NT2/D1 (cell line): Measurements from ENCODE around the gene FILIP1L.

ENCODE experiments used
- DNase-seq: peaks from one replicate; pipeline ENCODE4 v3.0.0-alpha.2; 2011; ENCODE audit warnings: low read depth, low spot score
- H3K27me3 ChIP-seq: 2 replicates; pipeline ENCODE4 v1.6.0; 2011; ENCODE audit warnings: mild to moderate bottlenecking; ENCODE audit not compliant: insufficient read length, insufficient read depth
- H3K36me3 ChIP-seq: 2 replicates; pipeline ENCODE4 v1.6.1; 2011; ENCODE audit warnings: mild to moderate bottlenecking, low read length, mixed read lengths; ENCODE audit not compliant: insufficient read depth, insufficient read length
- H3K4me1 ChIP-seq: 2 replicates; pipeline ENCODE4 v1.5.1; 2011; ENCODE audit not compliant: insufficient read depth, insufficient read length
- H3K4me3 ChIP-seq: 2 replicates; pipeline ENCODE4 v1.5.1; 2011; ENCODE audit warnings: low read depth; ENCODE audit not compliant: insufficient read length
- H3K9ac ChIP-seq: 2 replicates; pipeline ENCODE4 v1.6.0; 2011; ENCODE audit warnings: low read depth; ENCODE audit not compliant: insufficient read length
- H3K9me3 ChIP-seq: 2 replicates; pipeline ENCODE4 v1.5.1; 2011; ENCODE audit warnings: mild to moderate bottlenecking, low read length; ENCODE audit not compliant: insufficient read depth
- SUZ12 ChIP-seq: IDR thresholded peaks from 2 replicates; pipeline ENCODE4 v1.6.1; 2011; ENCODE audit not compliant: insufficient read length, insufficient read depth; ENCODE audit errors: extremely low read depth
- YY1 ChIP-seq: IDR thresholded peaks from 2 replicates; pipeline ENCODE4 v1.6.1; 2011; ENCODE audit not compliant: insufficient read length, insufficient read depth
- ZNF274 ChIP-seq: IDR thresholded peaks from 2 replicates; pipeline ENCODE4 v1.6.1; 2011; ENCODE audit warnings: mild to moderate bottlenecking, low read depth, low read length

FILIP1L gene

GRCh38 chr3:99839613-99840012 is 274.7 kb downstream of the FILIP1L start:
- no peaks in the 10 kb centered on the region for H3K9me3 ChIP-seq
- DNase-seq: no peak
- no peaks in the 10 kb centered on the region for H3K27me3 ChIP-seq
- no peaks in the 10 kb centered on the region for H3K36me3 ChIP-seq
- TF ChIP-seq SUZ12 (no peak), YY1 (no peak), ZNF274 (no peak)
- no peaks in the 10 kb centered on the region for H3K4me1 ChIP-seq
- no peak overlapping the region for H3K9ac ChIP-seq
- no peak overlapping the region for H3K4me3 ChIP-seq

DNA sequence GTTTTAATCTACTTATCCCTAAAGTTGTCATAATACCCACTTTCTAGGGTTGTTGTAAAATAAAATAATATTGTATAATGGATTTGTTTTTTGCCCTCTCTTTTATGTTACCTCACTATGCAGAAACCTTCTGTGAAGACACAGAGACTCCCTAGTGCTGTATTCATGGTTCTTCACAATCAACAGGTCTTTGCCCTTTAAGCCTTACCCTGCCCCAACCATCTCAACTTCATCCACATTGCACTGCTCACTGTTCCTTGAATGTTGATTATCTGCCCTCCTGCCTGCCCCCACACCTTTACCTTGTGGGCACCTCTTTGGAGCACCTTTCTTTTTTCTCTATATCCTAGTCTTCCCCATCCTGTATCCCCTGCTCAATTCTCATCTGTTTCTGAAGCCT is 275.5 kb downstream of the FILIP1L start:
- TF ChIP-seq SUZ12 (no peak), ZNF274 (no peak)
- Histone ChIP-seq H3K36me3 (no peaks in the 10 kb centered on the region), H3K9me3 (no peaks in the 10 kb centered on the region), H3K27me3 (no peaks in the 10 kb centered on the region), H3K9ac (no peak overlapping the region), H3K4me1 (no peaks in the 10 kb centered on the region), H3K4me3 (no peak overlapping the region)
- DNase-seq: no peak

DNA sequence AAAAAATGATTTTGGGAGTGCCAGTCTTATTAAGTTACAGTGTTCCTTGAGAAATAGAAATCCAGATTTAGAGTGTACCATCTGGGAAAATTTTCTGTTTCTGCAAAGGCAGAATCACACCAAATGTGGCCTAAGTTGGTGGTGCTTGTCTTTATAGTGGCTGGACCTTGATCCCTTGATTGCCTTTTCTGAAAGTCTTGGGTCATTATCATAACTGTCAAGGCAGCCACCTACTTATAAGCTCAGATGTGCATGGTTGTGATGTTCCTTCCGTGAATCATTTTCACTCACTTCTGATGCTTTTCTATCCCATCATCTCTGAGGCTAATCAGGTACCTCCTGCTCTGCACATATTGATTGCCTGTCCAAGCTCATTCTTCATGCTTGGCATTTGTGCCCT is 276.6 kb downstream of the FILIP1L start:
- Histone ChIP-seq H3K9me3 (no peaks in the 10 kb centered on the region), H3K9ac (no peak overlapping the region), H3K4me1 (no peaks in the 10 kb centered on the region), H3K36me3 (no peaks in the 10 kb centered on the region), H3K27me3 (no peaks in the 10 kb centered on the region), H3K4me3 (no peak overlapping the region)
- no peak for DNase-seq
- TF ChIP-seq SUZ12 (no peak), ZNF274 (no peak), YY1 (no peak)

DNA sequence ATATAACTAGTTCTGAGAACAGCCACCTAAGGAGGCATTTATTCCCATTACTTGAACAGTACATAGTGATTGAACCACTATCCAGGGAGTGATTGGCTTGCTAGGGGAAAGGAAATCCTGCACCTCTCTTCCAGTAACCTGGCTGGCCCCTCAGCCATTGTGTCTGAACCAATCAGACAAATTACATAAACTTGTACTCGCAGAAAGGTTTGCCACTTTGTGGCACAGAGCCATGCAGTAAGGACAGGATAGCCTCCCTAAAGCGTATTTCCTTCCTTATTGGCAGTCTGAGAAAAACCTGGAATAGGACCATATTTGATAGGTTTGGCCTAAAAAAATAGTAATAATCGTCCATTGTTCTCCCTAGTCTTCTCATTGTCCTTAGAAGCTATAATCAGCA is 277.6 kb downstream of the FILIP1L start:
- no peaks in the 10 kb centered on the region for H3K4me1 ChIP-seq
- no peak for DNase-seq
- TF ChIP-seq ZNF274: no peak
- TF ChIP-seq SUZ12: no peak
- no peak for TF ChIP-seq YY1
- H3K27me3 ChIP-seq: no peaks in the 10 kb centered on the region
- no peak overlapping the region for H3K9ac ChIP-seq
- no peak overlapping the region for H3K4me3 ChIP-seq
- no peaks in the 10 kb centered on the region for H3K36me3 ChIP-seq
- H3K9me3 ChIP-seq: no peaks in the 10 kb centered on the region

DNA sequence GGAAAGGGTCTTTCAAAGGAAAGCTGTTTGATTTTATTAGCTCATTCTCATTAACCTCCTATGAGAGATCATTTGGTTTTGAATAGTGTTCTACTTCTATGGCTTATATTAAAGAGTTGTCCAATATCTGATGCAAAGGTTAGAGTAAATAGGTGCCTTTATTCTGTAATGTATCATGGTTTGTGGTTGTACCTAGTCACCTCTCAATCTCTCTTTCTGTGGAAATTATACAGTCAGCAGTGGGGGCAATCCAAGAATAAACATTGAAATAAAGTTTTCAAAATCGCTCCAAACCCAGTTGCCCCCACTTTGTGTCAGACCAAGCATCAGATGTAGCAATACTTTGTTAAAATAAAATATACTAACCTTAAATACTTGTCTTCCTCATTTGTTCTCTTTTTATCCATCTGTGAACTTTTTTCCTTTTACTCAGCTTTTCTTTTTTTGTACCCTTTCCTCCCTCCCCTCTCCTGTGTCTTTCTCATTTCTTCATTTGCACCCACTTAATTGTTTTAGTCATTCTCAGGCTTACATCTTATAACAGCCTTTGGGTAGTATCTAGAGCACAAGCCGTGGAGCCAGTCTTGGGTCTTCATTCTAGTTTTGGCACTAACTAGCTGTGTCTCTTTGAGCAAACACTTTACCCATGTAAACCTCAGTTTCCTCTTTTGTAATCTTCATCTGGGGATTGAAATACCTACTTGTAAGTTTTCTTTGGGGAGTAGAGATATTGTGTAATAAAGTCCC is 279.9 kb downstream of the FILIP1L start:
- DNase-seq: no peak
- Histone ChIP-seq H3K36me3 (no peaks in the 10 kb centered on the region), H3K4me1 (no peaks in the 10 kb centered on the region), H3K4me3 (no peak overlapping the region), H3K27me3 (no peaks in the 10 kb centered on the region), H3K9me3 (no peaks in the 10 kb centered on the region), H3K9ac (no peak overlapping the region)
- TF ChIP-seq YY1 (no peak), ZNF274 (no peak), SUZ12 (no peak)

GRCh38 chr3:99833617-99834205 is 280.6 kb downstream of the FILIP1L start:
- no peak overlapping the region for H3K9ac ChIP-seq
- H3K27me3 ChIP-seq: no peaks in the 10 kb centered on the region
- TF ChIP-seq ZNF274: no peak
- no peaks in the 10 kb centered on the region for H3K36me3 ChIP-seq
- no peak overlapping the region for H3K4me3 ChIP-seq
- no peak for DNase-seq
- H3K4me1 ChIP-seq: no peaks in the 10 kb centered on the region
- no peaks in the 10 kb centered on the region for H3K9me3 ChIP-seq

- TF ChIP-seq YY1: no peak
Measured at GRCh38 chr3:99829844-99830243, 284.5 kb downstream of the FILIP1L start.

More at GRCh38 chr3:99829844-99830243, 284.5 kb downstream of the FILIP1L start:
- Histone ChIP-seq H3K4me3 (no peak overlapping the region), H3K4me1 (no peaks in the 10 kb centered on the region), H3K9ac (no peak overlapping the region), H3K27me3 (no peaks in the 10 kb centered on the region), H3K9me3 (no peaks in the 10 kb centered on the region), H3K36me3 (no peaks in the 10 kb centered on the region)
- DNase-seq: no peak
